Tibial nerve (tissue), 4 donors: ENCODE data around the gene FAM168B.

Experiments used
- CTCF ChIP-seq, 5 experiments: fragments of 200-600 bp in 3 of 5; fragments of 450-650 bp in 2 of 5; sonication (generic) in 3 of 5; IDR thresholded peaks; one replicate each; pipeline ENCODE4 v1.5.1; 2016 to 2019; ENCODE audit warnings: antibody characterized with exemption in 5 of 5, mild to moderate bottlenecking in 3 of 5, moderate library complexity in 2 of 5
- EP300 ChIP-seq, 2 donors: sonication (generic); formaldehyde crosslinking; IDR thresholded peaks; one replicate each; pipeline ENCODE4 v1.6.1; 2017; ENCODE audit warnings: antibody characterized with exemption in 2 of 2, mild to moderate bottlenecking in 1 of 2
- POLR2A ChIP-seq, 2 donors: fragments of 450-650 bp; IDR thresholded peaks; one replicate each; pipeline ENCODE4 v1.6.1; 2017; ENCODE audit warnings: antibody characterized with exemption in 2 of 2, mild to moderate bottlenecking in 2 of 2, moderate library complexity in 2 of 2

GRCh38 chr2:131054488-131054887 lies 38.8 kb downstream of the FAM168B start:
- TF ChIP-seq POLR2A (IDR thresholded peaks at IDR 0.05), result no peak
- TF ChIP-seq CTCF (IDR thresholded peaks at IDR 0.05), result no peak
- TF ChIP-seq EP300 (IDR thresholded peaks at IDR 0.05), result no peak
